ENCODE data around the gene DPF3. TPM values are rescaled to one million over a fixed set of nuclear protein-coding genes. Genes with fewer than 3 reads are reported as not detected.

The DPF3 gene
- total RNA-seq, 4 donors from 2014 or later = 1.1 to 4.7 (median 1.8) TPM

- WGBS, 2 donors = 80 to 94% methylated on average over 4 of the region's 4 CpGs
- H3K4me3 ChIP-seq (ENCODE audit: low read depth, poor library complexity, severe bottlenecking) = no peak overlapping the region
- TF ChIP-seq CTCF (IDR thresholded peaks at IDR 0.05) (no peak), POLR2A (IDR thresholded peaks at IDR 0.05) (no peak)
- DNase-seq (ENCODE audit: low spot score in 2 of 2) = no peak
- intact Hi-C loops (cut with DNase I; ENCODE audit: low total_unique reads) = no loop called here
Observed at GRCh38 chr14:72716476-72716875, 177.4 kb downstream of the DPF3 start.

DNA sequence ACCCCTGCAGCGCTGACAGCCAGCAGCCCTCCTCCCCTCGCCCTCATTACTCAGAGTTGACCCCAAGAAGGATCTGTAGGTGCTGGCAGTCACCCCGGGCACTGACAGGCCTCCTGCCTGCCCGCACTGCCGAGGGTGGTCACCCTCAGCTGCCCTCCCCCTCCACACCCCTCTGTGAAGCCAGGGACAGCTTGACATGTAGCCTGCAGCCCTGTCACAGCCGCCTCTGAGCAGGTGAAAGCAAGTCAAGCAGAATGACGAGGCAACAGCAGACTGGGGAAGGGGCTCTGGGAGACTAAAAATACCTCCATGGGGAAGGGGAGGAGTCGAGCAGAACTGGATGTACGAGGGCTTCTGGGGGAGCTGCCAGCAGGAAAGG is 178.1 kb downstream of the DPF3 start:
- no peak for DNase-seq (ENCODE audit: low spot score in 2 of 2)
- TF ChIP-seq POLR2A (IDR thresholded peaks at IDR 0.05) (no peak), CTCF (IDR thresholded peaks at IDR 0.05) (no peak)
- intact Hi-C loops (cut with DNase I; ENCODE audit: low total_unique reads) = no loop called here
- 27 to 40% methylated on average over 9 of the region's 9 CpGs for WGBS, 2 donors
- no peak overlapping the region for H3K4me3 ChIP-seq (ENCODE audit: low read depth, poor library complexity, severe bottlenecking)

GRCh38 chr14:72715215-72715849 is 178.6 kb downstream of the DPF3 start:
- intact Hi-C loops (cut with DNase I; ENCODE audit: low total_unique reads) = no loop called here
- H3K4me3 ChIP-seq (ENCODE audit: low read depth, poor library complexity, severe bottlenecking) = no peak overlapping the region
- 39 to 58% methylated on average over 7 of the region's 7 CpGs for WGBS, 2 donors
- DNase-seq (ENCODE audit: low spot score in 2 of 2) = no peak
- TF ChIP-seq POLR2A (IDR thresholded peaks at IDR 0.05) = no peak
- no peak for TF ChIP-seq CTCF (IDR thresholded peaks at IDR 0.05)

DNA sequence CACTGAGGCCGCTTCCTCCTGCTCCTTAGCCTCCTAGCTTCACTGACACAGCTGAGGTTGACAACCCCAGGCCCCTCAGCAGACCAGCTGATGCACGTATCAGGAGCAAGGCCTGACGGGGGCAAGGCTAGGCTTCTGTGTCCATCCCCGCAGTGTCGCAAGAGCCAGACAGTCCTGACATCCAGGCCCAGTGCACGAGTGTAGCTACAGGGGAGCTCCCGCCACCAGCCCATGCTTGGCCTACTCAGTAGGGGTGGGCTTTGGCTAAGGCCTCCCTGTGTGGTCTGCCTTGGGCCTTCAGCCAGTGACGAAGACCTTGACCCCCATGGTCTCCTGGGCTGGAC is 179.1 kb downstream of the DPF3 start:
- H3K4me3 ChIP-seq (ENCODE audit: low read depth, poor library complexity, severe bottlenecking) = no peak overlapping the region
- WGBS, 2 donors = 73 to 78% methylated on average over 7 to 8 of the region's 8 CpGs
- DNase-seq (ENCODE audit: low spot score in 2 of 2) = no peak
- intact Hi-C loops (cut with DNase I; ENCODE audit: low total_unique reads) = no loop called here
- no peak for TF ChIP-seq POLR2A (IDR thresholded peaks at IDR 0.05)
- no peak for TF ChIP-seq CTCF (IDR thresholded peaks at IDR 0.05)

DNA sequence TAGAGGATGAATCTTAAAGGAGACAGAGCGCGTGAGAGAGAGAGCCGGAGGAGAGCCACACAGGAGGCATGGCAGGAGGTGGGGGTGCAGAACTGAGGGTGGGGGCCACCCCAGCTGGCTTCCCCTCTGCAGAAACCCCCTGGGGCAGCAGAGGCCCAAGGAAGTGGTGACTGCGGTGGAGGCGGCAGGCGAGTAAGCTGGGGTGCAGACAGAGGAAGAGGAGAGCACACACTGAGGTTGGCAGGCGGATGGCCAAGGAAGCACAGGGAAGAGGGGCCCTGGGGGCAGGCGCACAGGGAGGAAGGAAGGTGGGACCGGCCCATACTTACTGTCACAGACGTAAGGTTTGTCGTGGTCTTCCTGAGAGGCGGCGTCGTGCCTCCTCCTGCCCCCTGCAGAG is 179.8 kb downstream of the DPF3 start:
- 79 to 84% methylated on average over 14 of the region's 14 CpGs for WGBS, 2 donors
- no peak overlapping the region for H3K4me3 ChIP-seq (ENCODE audit: low read depth, poor library complexity, severe bottlenecking)
- no peak for DNase-seq (ENCODE audit: low spot score in 2 of 2)
- TF ChIP-seq CTCF (IDR thresholded peaks at IDR 0.05) (no peak), POLR2A (IDR thresholded peaks at IDR 0.05) (no peak)
- intact Hi-C loops (cut with DNase I; ENCODE audit: low total_unique reads) = no loop called here

- no peak overlapping the region for H3K4me3 ChIP-seq (ENCODE audit: low read depth, poor library complexity, severe bottlenecking)
- DNase-seq (ENCODE audit: low spot score in 2 of 2) = no peak
- intact Hi-C loops (cut with DNase I; ENCODE audit: low total_unique reads) = no loop called here
- TF ChIP-seq CTCF (IDR thresholded peaks at IDR 0.05) (no peak), POLR2A (IDR thresholded peaks at IDR 0.05) (no peak)
- WGBS, 2 donors = 87 to 89% methylated on average over 12 of the region's 12 CpGs
Observed at GRCh38 chr14:72711936-72712335, 182.0 kb downstream of the DPF3 start.

Measured in lower leg skin (tissue), 4 donors.